Measurements from ENCODE around the gene SCG2.
"Not testable (repeated sequence)": the region's sequence is repeated elsewhere in the genome, so short reads cannot be mapped to it uniquely, and the experiment has no call there.

SCG2 gene

GRCh38 chr2:223598994-223599639 is 3.0 kb downstream of the SCG2 start:
- Mint-ChIP-seq H3K4me3 (no peak overlapping the region), H3K36me3 (ENCODE audit: low read depth) (no peaks in the 10 kb centered on the region)

GRCh38 chr2:223597076-223597475 is 5.1 kb downstream of the SCG2 start:
- Mint-ChIP-seq H3K27ac (no peak overlapping the region), H3K36me3 (ENCODE audit: low read depth) (no peaks in the 10 kb centered on the region), H3K9me3 (no peaks in the 10 kb centered on the region), H3K4me1 (no peaks in the 10 kb centered on the region), H3K4me3 (no peak overlapping the region), H3K27me3 (ENCODE audit: low read depth, poor library complexity) (peaks cover 8% of the 10 kb centered on the region)
- DNase-seq, result no peak
- TF ChIP-seq CTCF (IDR thresholded peaks at IDR 0.05), result no peak

More at GRCh38 chr2:223598994-223599639, 3.0 kb downstream of the SCG2 start:
- Mint-ChIP-seq H3K9me3 (no peaks in the 10 kb centered on the region), H3K4me1 (no peaks in the 10 kb centered on the region), H3K27me3 (ENCODE audit: low read depth, poor library complexity) (peaks cover 10% of the 10 kb centered on the region), H3K27ac (no peak overlapping the region)
- TF ChIP-seq CTCF (IDR thresholded peaks at IDR 0.05), result no peak
- no peak for DNase-seq

GRCh38 chr2:223596208-223596607 is 6.0 kb downstream of the SCG2 start:
- Mint-ChIP-seq H3K36me3 (ENCODE audit: low read depth) (no peaks in the 10 kb centered on the region), H3K27ac (no peak overlapping the region), H3K4me3 (no peak overlapping the region), H3K4me1 (no peaks in the 10 kb centered on the region), H3K27me3 (ENCODE audit: low read depth, poor library complexity) (peaks cover 5% of the 10 kb centered on the region), H3K9me3 (no peaks in the 10 kb centered on the region)
- no peak for DNase-seq
- TF ChIP-seq CTCF (IDR thresholded peaks at IDR 0.05), result no peak

GRCh38 chr2:223594831-223595230 is 7.3 kb downstream of the SCG2 start:
- Mint-ChIP-seq H3K9me3 (no peaks in the 10 kb centered on the region), H3K4me3 (no peak overlapping the region), H3K4me1 (no peaks in the 10 kb centered on the region), H3K27ac (no peak overlapping the region), H3K36me3 (ENCODE audit: low read depth) (no peaks in the 10 kb centered on the region), H3K27me3 (ENCODE audit: low read depth, poor library complexity) (peaks cover 5% of the 10 kb centered on the region)
- DNase-seq, result no peak
- TF ChIP-seq CTCF (IDR thresholded peaks at IDR 0.05), result no peak

GRCh38 chr2:223594259-223594658 is 7.9 kb downstream of the SCG2 start:
- DNase-seq, result no peak
- Mint-ChIP-seq H3K4me3 (no peak overlapping the region), H3K27me3 (ENCODE audit: low read depth, poor library complexity) (peaks cover 5% of the 10 kb centered on the region), H3K27ac (no peak overlapping the region), H3K36me3 (ENCODE audit: low read depth) (no peaks in the 10 kb centered on the region), H3K9me3 (no peaks in the 10 kb centered on the region), H3K4me1 (no peaks in the 10 kb centered on the region)
- TF ChIP-seq CTCF (IDR thresholded peaks at IDR 0.05), result no peak

- not testable (repeated sequence) for H3K36me3 Mint-ChIP-seq (ENCODE audit: low read depth); H3K9me3 Mint-ChIP-seq; H3K27me3 Mint-ChIP-seq (ENCODE audit: low read depth, poor library complexity); H3K27ac Mint-ChIP-seq; DNase-seq; H3K4me3 Mint-ChIP-seq; H3K4me1 Mint-ChIP-seq
Measured at GRCh38 chr2:223592689-223593088, 9.5 kb downstream of the SCG2 start.

Measured in nephron progenitor cell (in vitro differentiated cells).